HL-60 (cell line): ENCODE measurements around the gene UNC13B.

ENCODE experiments used
- DNase-seq, 2 experiments: peaks; one replicate each; pipeline ENCODE4 v3.0.0-alpha.2; 2010 to 2020; ENCODE audit warnings: low read depth in 1 of 2, low spot score in 1 of 2
- H3K27ac ChIP-seq: fragments of 250-450 bp; sonication (Bioruptor Pico); replicated peaks from 2 replicates; pipeline ENCODE4 v1.5.1; 2020; ENCODE audit warnings: mild to moderate bottlenecking, moderate library complexity
- H3K27me3 ChIP-seq: fragments of 250-450 bp; sonication (Bioruptor Pico); 2 replicates; pipeline ENCODE4 v1.5.1; 2021; ENCODE audit warnings: mild to moderate bottlenecking, moderate library complexity; ENCODE audit not compliant: insufficient read depth, poor library complexity, severe bottlenecking
- H3K4me3 ChIP-seq: replicated peaks from 2 replicates; pipeline ENCODE4 v1.5.1; 2011; ENCODE audit warnings: mild to moderate bottlenecking, control low read depth, low read length; ENCODE audit not compliant: insufficient read depth
- GABPA ChIP-seq: IDR thresholded peaks from 2 replicates; pipeline ENCODE4 v1.6.1; 2012; ENCODE audit warnings: low read depth
- POLR2AphosphoS5 ChIP-seq: IDR thresholded peaks from 2 replicates; pipeline ENCODE4 v1.6.1; 2012; ENCODE audit warnings: low read depth
- SPI1 ChIP-seq: IDR thresholded peaks from 2 replicates; pipeline ENCODE4 v1.6.1; 2012; ENCODE audit warnings: low read depth, mild to moderate bottlenecking, borderline replicate concordance
- long read RNA-seq: library from polyadenylated mRNA; unstranded; transcript quantifications from one replicate; pipeline ENCODE4 v2.0.0, GENCODE V29; 2020
- TF ChIP-seq, protein P1 (sequence below): IDR thresholded peaks from 2 replicates; pipeline ENCODE4 v1.6.1; 2012; ENCODE audit warnings: low read depth; ENCODE audit not compliant: insufficient replicate concordance
- TF ChIP-seq, protein P2 (sequence below): IDR thresholded peaks from one replicate; pipeline ENCODE4 v1.5.1; 2011; ENCODE audit warnings: low read length, control low read depth, inconsistent platforms; ENCODE audit not compliant: insufficient read depth

Gene UNC13B
- long read RNA-seq, partial matches to known transcripts, result 10 of 13 reads
- long read RNA-seq, other reads (novel, unspliced or antisense), result 3 of 13 reads

DNA sequence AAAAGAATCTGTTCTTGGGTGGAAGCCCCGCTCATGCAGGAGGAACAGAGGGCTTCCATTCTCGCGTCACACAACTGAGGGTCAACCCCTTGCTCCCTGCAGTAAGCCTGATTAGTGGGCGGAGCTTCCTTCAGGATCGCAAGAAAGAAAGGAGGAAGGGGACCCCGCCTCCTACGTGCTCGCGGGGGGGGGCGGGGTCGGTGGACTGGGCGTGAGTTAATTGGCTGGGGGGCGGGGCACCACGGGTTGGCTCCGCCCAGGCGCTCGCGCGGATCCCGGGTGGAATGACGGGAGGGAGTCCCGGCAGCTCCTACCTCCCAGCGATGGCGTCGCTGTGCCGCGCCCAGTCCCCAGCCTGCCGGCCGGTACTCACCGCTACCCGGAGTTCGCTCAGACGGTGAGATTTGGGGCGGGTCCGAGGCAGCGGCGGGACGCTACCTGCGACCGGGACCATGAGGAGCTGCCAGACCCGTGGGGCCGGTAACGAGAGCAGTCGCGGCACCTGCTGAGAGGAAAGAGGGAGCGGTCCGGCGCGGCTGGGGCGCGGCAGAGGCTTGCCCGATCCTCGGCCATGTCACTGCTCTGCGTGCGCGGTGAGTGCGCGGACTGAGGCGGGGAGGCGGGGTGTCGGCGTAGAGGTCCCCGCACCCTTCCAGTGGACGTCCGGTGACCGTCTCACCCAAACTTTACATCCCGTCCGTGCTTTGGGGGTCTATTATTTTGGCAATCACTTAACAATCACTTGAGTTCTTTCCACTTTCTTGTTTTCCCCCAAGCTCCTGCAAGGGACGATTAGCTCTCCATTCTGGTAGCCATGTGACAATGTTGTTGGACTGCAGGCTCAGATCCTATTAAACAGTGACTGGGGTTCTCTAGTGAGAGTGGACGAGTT lies at the start of gene UNC13B:
Gene UNC13B (plus strand): TSS at position 297 of the 892 bp plus-strand sequence. CDS start 275 bp downstream, at position 572.
- peak within 1 kb of the TSS; percentile 99 for H3K4me3 ChIP-seq
- H3K27ac ChIP-seq, result peak within 1 kb of the TSS; percentile 67
- TF ChIP-seq SPI1 (no peak; the same call in 1 of the 2 replicates), POLR2AphosphoS5 (no peak), GABPA (no peak)
- TF ChIP-seq, protein P1, sequence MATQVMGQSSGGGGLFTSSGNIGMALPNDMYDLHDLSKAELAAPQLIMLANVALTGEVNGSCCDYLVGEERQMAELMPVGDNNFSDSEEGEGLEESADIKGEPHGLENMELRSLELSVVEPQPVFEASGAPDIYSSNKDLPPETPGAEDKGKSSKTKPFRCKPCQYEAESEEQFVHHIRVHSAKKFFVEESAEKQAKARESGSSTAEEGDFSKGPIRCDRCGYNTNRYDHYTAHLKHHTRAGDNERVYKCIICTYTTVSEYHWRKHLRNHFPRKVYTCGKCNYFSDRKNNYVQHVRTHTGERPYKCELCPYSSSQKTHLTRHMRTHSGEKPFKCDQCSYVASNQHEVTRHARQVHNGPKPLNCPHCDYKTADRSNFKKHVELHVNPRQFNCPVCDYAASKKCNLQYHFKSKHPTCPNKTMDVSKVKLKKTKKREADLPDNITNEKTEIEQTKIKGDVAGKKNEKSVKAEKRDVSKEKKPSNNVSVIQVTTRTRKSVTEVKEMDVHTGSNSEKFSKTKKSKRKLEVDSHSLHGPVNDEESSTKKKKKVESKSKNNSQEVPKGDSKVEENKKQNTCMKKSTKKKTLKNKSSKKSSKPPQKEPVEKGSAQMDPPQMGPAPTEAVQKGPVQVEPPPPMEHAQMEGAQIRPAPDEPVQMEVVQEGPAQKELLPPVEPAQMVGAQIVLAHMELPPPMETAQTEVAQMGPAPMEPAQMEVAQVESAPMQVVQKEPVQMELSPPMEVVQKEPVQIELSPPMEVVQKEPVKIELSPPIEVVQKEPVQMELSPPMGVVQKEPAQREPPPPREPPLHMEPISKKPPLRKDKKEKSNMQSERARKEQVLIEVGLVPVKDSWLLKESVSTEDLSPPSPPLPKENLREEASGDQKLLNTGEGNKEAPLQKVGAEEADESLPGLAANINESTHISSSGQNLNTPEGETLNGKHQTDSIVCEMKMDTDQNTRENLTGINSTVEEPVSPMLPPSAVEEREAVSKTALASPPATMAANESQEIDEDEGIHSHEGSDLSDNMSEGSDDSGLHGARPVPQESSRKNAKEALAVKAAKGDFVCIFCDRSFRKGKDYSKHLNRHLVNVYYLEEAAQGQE, result no peak
- TF ChIP-seq, protein P2, sequence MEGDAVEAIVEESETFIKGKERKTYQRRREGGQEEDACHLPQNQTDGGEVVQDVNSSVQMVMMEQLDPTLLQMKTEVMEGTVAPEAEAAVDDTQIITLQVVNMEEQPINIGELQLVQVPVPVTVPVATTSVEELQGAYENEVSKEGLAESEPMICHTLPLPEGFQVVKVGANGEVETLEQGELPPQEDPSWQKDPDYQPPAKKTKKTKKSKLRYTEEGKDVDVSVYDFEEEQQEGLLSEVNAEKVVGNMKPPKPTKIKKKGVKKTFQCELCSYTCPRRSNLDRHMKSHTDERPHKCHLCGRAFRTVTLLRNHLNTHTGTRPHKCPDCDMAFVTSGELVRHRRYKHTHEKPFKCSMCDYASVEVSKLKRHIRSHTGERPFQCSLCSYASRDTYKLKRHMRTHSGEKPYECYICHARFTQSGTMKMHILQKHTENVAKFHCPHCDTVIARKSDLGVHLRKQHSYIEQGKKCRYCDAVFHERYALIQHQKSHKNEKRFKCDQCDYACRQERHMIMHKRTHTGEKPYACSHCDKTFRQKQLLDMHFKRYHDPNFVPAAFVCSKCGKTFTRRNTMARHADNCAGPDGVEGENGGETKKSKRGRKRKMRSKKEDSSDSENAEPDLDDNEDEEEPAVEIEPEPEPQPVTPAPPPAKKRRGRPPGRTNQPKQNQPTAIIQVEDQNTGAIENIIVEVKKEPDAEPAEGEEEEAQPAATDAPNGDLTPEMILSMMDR, result no peak
- no peaks in the 10 kb centered on the region for H3K27me3 ChIP-seq
- DNase-seq, result peak; percentile 81 to 91

DNA sequence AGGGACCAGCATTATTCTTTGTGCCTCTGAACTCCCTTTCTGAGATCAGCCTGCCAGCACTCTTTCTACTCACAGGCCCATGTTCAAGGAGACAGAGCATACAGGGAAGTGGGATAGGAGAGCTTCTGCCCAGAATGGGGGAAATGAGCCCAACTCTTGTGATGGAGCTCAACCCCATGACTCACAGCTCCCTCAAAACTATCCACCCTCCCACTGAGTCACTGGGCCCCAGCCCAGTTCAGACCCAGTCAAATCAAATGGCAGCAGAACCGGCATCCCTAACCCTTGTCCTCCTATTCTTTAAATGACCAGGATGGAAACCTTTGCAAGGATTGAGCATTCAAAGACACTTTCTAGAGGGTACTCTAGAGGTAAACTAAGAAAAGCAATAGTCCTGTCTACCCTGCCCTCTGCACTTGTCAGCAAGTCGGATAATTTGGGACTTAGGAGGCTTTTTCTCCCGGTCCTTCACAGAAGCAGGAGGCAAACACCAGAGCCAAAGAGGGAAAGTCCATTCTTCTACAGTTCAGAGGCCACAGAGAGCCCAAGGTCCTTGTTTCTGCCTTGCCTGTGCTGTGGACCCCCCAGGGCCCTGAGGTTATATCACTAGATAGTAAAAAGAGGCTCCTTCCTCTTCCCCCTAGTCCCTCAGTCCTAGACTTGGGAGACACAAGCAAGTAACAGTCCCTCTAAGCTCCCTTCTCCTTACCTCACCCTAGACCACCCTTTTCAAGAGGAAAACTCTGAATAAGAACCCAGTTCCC lies 49.4 kb upstream of the UNC13B start:
- H3K4me3 ChIP-seq, result no peak overlapping the region
- TF ChIP-seq SPI1 (no peak), POLR2AphosphoS5 (no peak), GABPA (no peak)
- TF ChIP-seq, protein P2, result no peak
- TF ChIP-seq, protein P1, result no peak
- H3K27me3 ChIP-seq, result no peaks in the 10 kb centered on the region
- H3K27ac ChIP-seq, result no peak overlapping the region
- DNase-seq, result no peak

DNA sequence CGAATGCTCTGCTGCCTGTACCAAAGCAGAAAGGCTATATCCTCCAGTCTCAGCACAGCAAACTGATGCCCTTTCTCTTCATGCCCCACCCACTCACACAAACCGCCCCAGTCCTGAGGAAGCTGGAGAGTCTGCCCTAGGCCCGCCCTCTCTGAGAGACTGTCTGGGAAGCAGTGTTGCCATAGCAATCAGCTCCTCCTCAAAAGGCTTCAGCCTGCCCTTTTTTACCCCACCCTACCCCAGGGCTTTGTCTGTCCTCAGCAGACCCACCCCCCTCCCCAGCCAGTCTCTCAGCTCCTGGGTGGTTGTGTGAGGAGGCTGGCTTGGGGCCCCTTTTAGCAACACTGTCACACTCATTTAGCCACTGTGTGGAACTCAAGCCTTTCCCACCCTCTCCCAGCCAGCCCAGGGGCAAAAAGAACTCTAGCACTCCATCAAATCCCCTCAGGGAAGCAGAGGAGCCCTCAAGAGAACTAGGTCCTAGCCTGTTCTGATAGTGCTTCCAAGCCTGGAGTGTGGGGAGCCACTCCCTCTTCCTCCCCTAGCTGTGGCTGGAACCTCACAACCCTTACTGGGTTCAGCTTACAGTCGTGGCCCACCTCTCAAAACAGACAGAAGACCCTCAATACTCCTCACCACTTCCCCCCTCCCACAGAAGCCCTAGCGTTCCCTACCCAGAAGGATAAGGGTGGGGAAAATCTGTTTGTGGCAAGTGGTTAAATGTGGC lies 47.5 kb upstream of the UNC13B start:
- TF ChIP-seq, protein P2, result no peak
- TF ChIP-seq GABPA, result no peak
- TF ChIP-seq, protein P1, result no peak
- TF ChIP-seq SPI1, result no peak
- TF ChIP-seq POLR2AphosphoS5, result no peak
- H3K27me3 ChIP-seq, result no peaks in the 10 kb centered on the region
- peak overlapping the region; percentile 62 for H3K4me3 ChIP-seq
- H3K27ac ChIP-seq, result peak overlapping the region; percentile 84
- peak; percentile 73 to 92 for DNase-seq
